Measurements from ENCODE around the gene NR2C1. TPM values are rescaled to one million over a fixed set of nuclear protein-coding genes. Genes with fewer than 3 reads are reported as not detected.

The NR2C1 gene
- total and polyA plus RNA-seq, 9 donors: 20.2 to 42.2 (median 38.2) TPM

DNA sequence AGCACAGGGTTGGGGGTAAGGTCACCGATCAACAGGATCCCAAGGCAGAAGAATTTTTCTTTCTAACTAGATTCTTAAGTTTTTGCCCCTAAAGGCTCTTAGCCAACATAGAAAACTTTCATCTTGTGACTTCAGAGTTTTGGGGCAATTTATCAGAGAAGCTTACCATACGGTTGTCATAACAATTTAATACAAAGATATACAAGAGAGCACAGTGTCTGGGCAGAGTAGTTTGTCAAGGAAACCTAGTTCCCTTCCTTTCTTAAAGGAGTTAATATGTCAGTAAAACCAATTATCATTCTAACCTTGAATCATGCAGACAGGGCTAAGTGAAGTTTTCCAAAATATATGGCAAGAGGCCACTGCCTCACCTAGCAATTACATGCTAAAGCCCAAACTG is 18.4 kb downstream of the NR2C1 start:
- TF ChIP-seq POLR2A (IDR thresholded peaks at IDR 0.05) (no peak), EP300 (IDR thresholded peaks at IDR 0.05) (no peak)
- TF ChIP-seq, protein P1, sequence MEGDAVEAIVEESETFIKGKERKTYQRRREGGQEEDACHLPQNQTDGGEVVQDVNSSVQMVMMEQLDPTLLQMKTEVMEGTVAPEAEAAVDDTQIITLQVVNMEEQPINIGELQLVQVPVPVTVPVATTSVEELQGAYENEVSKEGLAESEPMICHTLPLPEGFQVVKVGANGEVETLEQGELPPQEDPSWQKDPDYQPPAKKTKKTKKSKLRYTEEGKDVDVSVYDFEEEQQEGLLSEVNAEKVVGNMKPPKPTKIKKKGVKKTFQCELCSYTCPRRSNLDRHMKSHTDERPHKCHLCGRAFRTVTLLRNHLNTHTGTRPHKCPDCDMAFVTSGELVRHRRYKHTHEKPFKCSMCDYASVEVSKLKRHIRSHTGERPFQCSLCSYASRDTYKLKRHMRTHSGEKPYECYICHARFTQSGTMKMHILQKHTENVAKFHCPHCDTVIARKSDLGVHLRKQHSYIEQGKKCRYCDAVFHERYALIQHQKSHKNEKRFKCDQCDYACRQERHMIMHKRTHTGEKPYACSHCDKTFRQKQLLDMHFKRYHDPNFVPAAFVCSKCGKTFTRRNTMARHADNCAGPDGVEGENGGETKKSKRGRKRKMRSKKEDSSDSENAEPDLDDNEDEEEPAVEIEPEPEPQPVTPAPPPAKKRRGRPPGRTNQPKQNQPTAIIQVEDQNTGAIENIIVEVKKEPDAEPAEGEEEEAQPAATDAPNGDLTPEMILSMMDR (IDR thresholded peaks at IDR 0.05): no peak
- Histone ChIP-seq H3K27me3 (no peaks in the 10 kb centered on the region), H3K4me1 (ENCODE audit: insufficient read depth) (peaks cover 2% of the 10 kb centered on the region), H3K4me3 (no peak overlapping the region), H3K9me3 (no peaks in the 10 kb centered on the region), H3K36me3 (no peaks in the 10 kb centered on the region), H3K27ac (no peak overlapping the region)
- WGBS, 3 donors: 26 to 47% (median 37%) methylated on average over 2 of the region's 2 CpGs
- intact Hi-C loops (cut with DNase I): no loop called here
- DNase-seq: no peak

DNA sequence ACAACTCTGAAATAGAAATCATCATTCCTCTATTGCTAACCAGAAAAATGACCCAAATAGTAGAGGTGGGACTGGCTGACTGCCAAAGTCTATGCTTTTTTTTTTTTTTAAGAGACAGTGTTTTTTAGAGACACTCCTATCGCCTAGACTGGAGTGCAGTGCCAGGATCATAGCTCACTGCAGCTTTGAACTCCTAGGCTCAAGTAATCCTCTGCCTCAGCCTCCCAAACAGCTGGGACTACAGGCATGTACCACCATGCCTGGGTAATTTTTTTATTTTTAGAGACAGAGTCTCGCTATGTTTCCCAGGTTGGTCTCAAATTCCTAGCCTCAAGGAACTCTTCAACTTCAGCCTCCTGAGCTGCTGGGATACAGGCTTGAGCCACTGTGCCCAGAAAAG is 19.2 kb downstream of the NR2C1 start:
- Histone ChIP-seq H3K4me1 (ENCODE audit: insufficient read depth) (peaks cover 2% of the 10 kb centered on the region), H3K27ac (no peak overlapping the region), H3K9me3 (no peaks in the 10 kb centered on the region), H3K4me3 (no peak overlapping the region), H3K27me3 (no peaks in the 10 kb centered on the region), H3K36me3 (no peaks in the 10 kb centered on the region)
- 33 to 45% (median 35%) methylated on average over 2 of the region's 2 CpGs for WGBS, 3 donors
- intact Hi-C loops (cut with DNase I): no loop called here
- DNase-seq: no peak
- TF ChIP-seq POLR2A (IDR thresholded peaks at IDR 0.05) (no peak), EP300 (IDR thresholded peaks at IDR 0.05) (no peak)
- TF ChIP-seq, protein P1 (IDR thresholded peaks at IDR 0.05): no peak

GRCh38 chr12:95051241-95051640 is 22.2 kb downstream of the NR2C1 start:
- no peak for DNase-seq
- H3K4me3 ChIP-seq: no peak overlapping the region
- H3K27ac ChIP-seq: no peak overlapping the region
- no peaks in the 10 kb centered on the region for H3K9me3 ChIP-seq
- intact Hi-C loops (cut with DNase I): no loop called here
- H3K4me1 ChIP-seq (ENCODE audit: insufficient read depth): peaks cover 2% of the 10 kb centered on the region
- WGBS, 3 donors: 84 to 89% (median 84%) methylated on average over 4 of the region's 4 CpGs
- H3K36me3 ChIP-seq: no peaks in the 10 kb centered on the region
- no peaks in the 10 kb centered on the region for H3K27me3 ChIP-seq
- TF ChIP-seq POLR2A (IDR thresholded peaks at IDR 0.05) (no peak), EP300 (IDR thresholded peaks at IDR 0.05) (no peak)
- TF ChIP-seq, protein P1 (IDR thresholded peaks at IDR 0.05): no peak

DNA sequence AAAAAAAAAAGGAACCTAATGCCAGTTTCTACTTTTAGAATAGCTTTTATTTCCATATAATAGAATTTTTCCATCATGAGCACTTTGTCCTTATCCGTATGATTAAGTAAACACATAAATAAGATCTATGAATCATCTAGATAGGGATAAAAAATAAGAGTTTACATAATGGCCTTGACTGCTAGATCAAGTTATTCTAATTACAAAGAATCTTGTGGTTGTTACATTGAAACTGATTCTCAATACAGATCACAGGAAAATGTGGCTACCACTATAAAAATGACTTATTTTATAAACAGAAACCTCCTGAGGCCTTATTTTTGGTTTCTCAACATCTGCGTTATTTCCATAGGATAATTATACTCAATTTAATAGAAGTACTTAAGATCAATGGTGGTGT is 35.5 kb downstream of the NR2C1 start:
- no peak for DNase-seq
- H3K9me3 ChIP-seq: no peaks in the 10 kb centered on the region
- TF ChIP-seq, protein P1 (IDR thresholded peaks at IDR 0.05): no peak
- no peak for TF ChIP-seq EP300 (IDR thresholded peaks at IDR 0.05)
- no peak for TF ChIP-seq POLR2A (IDR thresholded peaks at IDR 0.05)
- H3K4me1 ChIP-seq (ENCODE audit: insufficient read depth): no peaks in the 10 kb centered on the region
- no peaks in the 10 kb centered on the region for H3K36me3 ChIP-seq
- no peaks in the 10 kb centered on the region for H3K27me3 ChIP-seq
- WGBS, 3 donors: 85 to 87% (median 86%) methylated on average over 2 of the region's 2 CpGs
- H3K27ac ChIP-seq: no peak overlapping the region
- intact Hi-C loops (cut with DNase I): no loop called here
- H3K4me3 ChIP-seq: no peak overlapping the region

DNA sequence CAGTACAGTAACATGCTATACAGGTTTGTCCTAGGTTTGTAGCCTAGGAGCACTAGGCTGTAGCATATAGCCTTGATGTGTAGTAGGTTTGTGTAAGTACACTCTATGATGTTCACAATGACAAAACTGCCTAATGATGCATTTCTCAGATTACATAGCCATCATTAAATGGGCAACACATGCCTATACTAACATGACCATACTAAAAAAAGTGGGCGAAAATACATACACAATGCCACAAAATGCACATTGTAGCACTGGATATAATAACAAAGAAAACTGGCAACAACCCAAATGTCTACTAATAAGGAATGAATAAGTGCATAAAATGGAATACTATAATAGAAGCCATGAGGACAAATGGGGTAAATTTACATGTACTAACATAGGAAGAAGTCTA is 38.7 kb downstream of the NR2C1 start:
- no peak for TF ChIP-seq EP300 (IDR thresholded peaks at IDR 0.05)
- no peak for TF ChIP-seq POLR2A (IDR thresholded peaks at IDR 0.05)
- TF ChIP-seq, protein P1 (IDR thresholded peaks at IDR 0.05): no peak
- 93 to 97% (median 96%) methylated on average over 1 of the region's 1 CpG for WGBS, 3 donors
- no peaks in the 10 kb centered on the region for H3K27me3 ChIP-seq
- no peak for DNase-seq
- H3K27ac ChIP-seq: no peak overlapping the region
- no peaks in the 10 kb centered on the region for H3K4me1 ChIP-seq (ENCODE audit: insufficient read depth)
- H3K4me3 ChIP-seq: no peak overlapping the region
- no peaks in the 10 kb centered on the region for H3K36me3 ChIP-seq
- intact Hi-C loops (cut with DNase I): no loop called here
- no peaks in the 10 kb centered on the region for H3K9me3 ChIP-seq
